ENCODE data around the gene CDHR1.

CDHR1 gene

DNA sequence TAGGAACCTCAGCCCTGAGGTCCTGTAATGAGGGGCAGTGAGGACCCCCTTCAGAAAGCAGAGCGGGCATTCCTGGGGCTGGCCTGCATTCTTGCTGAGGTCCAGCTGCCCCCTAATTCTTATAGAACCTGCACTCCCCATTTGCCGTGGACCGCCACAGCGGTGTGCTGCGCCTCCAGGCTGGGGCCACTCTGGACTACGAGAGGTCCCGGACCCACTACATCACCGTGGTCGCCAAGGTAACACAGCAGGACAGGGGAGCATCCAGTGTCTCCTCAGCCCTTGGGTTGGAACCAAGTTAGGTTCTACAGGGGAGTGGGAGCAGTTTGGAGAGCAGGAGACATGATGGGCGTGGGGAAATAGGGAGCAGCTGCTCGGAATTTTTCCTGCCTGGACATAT, 7.3 kb downstream of the CDHR1 start:
- no peak for DNase-seq

DNA sequence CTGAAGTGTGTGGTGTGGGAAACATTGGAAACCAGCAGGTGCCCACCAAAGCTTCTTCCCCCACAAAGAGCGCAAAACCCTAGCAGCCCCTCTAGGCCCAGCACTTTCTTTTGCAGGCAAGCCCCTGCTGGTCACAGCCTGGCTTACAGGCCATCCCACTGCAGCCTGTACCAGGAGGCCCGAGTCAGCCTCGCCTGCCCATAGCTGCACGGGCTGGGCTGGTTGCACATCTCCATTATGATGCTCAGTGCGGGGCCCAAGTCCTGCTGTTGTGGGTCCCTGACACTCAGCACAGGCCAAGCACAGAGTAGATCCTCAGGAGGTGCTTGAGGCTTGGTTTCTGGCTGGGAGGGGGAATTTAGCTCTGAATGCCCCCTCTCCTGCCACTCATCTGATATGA, 8.0 kb downstream of the CDHR1 start:
- no peak for DNase-seq

GRCh38 chr10:84204122-84204521, 9.8 kb downstream of the CDHR1 start:
- DNase-seq: no peak

DNA sequence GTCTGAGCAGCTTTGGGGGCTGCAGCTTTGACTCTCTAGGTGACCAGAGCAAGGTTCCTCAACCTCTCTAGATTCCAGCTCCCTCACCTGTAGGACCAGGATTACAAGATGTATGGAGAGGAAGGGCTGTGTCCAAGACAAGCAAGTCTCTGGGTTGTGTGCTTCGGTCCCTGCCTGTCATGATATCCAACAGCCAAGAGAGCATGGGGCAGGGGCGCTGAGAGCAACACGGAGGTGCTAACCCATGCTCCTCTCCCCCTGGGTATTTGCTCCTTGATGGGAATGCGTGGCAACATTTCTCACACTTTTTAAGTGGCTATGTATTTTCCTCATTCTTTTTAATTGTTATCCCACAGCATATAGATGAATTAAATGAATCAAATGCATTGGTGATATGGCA, 10.3 kb downstream of the CDHR1 start:
- no peak for DNase-seq

DNA sequence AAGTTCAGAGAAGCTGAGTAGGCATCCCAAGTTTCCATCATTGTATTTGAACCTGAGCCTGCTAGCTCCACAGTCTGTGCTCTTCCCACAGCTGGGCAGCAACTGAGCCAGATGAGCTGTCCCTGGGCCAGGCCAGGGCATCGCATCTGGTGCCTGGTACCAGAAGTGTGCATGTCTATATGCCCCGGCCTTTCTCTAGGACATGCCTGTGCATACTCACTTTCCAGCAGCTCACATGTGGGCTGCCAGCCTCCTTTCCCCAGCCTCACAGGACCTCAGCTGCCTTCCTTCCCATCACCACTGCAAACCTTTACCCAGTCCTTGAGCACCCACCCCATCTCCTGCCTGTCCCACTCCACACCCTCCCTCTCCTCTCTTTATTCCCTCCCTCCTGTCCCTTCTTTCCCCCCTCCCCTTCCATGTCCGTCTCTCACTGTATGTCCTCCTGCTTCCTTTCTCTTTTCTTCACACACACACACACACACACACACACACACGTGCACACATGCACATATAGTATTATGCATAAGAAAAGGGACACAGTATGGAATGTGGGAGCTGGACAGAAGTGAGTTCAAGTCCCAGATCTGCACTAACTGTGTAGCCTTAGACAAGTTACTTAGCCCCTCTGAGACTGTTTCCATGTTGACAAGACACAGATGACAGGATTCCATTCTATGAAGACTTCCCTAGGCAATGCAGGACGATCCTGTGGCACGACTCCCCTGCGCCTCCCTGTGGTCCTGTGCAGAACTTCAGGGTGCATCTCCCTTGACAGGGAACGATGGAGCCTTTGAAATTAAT, 10.9 kb downstream of the CDHR1 start:
- peak; percentile 64 for DNase-seq

- no peak for DNase-seq
Measured at GRCh38 chr10:84205853-84206525, 11.7 kb downstream of the CDHR1 start.

DNA sequence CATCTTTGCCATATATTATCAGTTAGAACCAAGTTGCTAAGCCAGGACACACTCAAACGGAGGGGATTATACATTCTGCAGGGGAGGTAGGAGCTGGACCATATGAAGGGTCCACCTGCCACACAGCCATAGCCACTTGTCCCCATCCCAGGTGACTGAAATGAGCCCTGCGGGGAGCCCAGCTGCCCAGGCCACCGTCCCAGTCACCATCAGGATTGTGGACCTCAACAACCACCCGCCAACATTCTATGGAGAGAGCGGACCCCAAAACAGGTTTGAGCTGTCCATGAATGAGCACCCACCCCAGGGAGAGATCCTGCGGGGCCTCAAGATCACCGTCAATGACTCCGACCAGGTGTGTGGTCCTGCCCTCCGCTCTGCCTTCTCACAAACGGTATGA, 13.7 kb downstream of the CDHR1 start:
- no peak for DNase-seq

GRCh38 chr10:84211566-84211965, 17.2 kb downstream of the CDHR1 start:
- DNase-seq: no peak

DNA sequence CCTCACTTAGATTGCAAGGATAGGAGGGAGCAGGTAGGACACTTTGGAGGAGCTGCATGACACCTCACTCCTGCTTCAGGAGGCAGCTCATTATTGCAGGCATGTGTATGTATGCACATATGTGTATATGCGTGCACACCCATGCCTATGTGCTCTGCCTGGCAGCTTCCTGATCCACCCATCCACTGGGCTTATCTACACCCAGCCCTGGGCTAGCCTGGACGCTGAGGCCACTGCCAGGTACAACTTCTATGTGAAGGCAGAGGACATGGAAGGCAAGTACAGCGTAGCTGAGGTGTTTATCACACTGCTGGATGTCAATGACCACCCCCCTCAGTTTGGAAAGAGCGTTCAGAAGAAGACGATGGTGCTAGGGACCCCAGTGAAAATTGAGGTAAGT, 17.7 kb downstream of the CDHR1 start:
- no peak for DNase-seq

GRCh38 chr10:84213076-84213475, 18.7 kb downstream of the CDHR1 start:
- no peak for DNase-seq

- DNase-seq: no peak
Measured at GRCh38 chr10:84214046-84214572, 19.8 kb downstream of the CDHR1 start.

- peak; percentile 24 for DNase-seq
Measured at GRCh38 chr10:84214612-84215235, 20.4 kb downstream of the CDHR1 start.

GRCh38 chr10:84216834-84217233, 22.5 kb downstream of the CDHR1 start:
- no peak for DNase-seq

- no peak for DNase-seq
Measured at GRCh38 chr10:84217746-84218145, 23.4 kb downstream of the CDHR1 start.

DNA sequence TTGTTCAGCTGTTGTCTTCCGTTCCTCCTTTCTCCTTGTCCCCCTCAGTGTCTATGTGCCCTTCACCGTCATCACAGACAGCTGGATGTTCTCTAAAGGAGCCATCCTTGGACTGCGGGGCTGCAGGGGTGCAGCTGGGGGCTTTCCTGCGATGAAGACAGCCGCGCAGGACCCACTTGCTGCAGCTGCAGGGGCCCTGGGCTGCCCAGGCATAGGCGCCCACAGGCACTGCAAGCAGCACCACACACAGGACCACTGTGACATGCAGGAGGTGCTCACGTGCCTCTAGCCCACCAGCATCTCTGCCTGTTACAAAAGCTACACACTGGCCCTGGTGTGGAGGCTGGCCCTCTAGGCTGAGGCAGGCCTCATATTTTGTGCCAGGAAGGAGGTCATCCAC, 27.6 kb downstream of the CDHR1 start:
- no peak for DNase-seq

GRCh38 chr10:84224411-84225028, 30.2 kb downstream of the CDHR1 start:
- no peak for DNase-seq

GRCh38 chr10:84225427-84226173, 31.3 kb downstream of the CDHR1 start, which contains the start of gene LRIT2:
Gene LRIT2, minus strand, starts transcription at chr10:84225544. Its CDS starts 24 bp downstream, at chr10:84225520.
- DNase-seq: no peak

DNA sequence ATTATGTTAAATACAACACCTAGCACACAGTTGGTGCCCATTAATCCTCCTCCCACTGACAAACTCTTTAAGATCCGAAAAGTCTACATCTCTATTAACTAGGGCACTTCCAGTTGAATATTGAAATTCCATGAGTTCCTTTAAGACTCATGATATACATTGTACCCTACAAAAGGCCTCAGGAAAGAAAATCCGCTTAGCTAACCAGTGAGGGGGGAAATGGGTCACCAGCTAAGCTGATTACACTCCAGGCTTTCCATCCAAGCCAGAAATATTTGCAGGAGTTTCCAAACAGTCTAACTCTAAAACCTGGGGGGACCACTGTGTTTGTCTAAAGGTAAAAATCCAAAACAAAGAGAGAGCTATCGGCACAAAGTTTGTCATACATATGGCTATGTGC, 32.3 kb downstream of the CDHR1 start:
- DNase-seq: no peak

GRCh38 chr10:84227810-84228209, 33.5 kb downstream of the CDHR1 start:
- DNase-seq: no peak

DNA sequence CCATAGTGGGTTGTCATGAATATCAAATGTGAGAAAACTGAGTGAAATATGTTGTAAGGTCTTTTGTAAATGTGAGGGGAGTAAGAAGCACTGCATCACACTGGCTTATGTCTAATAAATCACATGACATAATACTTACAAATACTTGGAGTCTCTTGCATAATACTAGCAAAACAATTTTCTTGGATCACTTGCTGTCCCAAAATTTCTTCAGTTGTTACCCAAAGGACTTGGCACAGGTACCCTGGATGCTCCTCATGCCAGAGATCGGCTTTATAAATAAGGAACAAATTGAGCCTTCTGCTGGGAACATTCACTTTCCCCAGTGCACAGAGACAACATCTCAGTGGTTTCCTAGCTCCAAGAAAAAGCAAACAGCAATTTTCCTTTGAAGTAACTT, 36.0 kb downstream of the CDHR1 start:
- no peak for DNase-seq

- DNase-seq: no peak
Measured at GRCh38 chr10:84232376-84232775, 38.0 kb downstream of the CDHR1 start.

DNA sequence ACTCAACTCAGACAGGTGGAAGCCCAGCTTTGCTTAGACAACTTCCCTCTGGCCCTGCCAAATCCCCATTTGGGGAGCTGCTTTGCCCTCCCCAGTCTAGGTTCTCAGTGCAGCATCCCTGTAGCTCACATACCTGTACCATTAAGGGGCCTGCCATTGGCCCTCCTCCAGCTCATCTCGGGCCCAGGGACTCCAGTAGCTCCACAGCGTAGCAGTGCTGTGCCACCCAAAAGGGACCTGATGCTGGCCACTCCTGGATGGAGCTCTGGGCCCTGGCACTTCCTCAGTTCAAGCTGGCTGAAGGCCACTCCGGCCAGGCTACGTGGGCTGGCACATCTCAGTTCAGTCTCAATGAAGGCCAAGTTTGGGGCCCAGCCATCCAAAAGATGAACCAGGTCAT, 39.6 kb downstream of the CDHR1 start:
- no peak for DNase-seq

GRCh38 chr10:84234479-84234878, 40.1 kb downstream of the CDHR1 start:
- DNase-seq: no peak
